ENCODE data around the gene SH3RF3.

Gene SH3RF3

DNA sequence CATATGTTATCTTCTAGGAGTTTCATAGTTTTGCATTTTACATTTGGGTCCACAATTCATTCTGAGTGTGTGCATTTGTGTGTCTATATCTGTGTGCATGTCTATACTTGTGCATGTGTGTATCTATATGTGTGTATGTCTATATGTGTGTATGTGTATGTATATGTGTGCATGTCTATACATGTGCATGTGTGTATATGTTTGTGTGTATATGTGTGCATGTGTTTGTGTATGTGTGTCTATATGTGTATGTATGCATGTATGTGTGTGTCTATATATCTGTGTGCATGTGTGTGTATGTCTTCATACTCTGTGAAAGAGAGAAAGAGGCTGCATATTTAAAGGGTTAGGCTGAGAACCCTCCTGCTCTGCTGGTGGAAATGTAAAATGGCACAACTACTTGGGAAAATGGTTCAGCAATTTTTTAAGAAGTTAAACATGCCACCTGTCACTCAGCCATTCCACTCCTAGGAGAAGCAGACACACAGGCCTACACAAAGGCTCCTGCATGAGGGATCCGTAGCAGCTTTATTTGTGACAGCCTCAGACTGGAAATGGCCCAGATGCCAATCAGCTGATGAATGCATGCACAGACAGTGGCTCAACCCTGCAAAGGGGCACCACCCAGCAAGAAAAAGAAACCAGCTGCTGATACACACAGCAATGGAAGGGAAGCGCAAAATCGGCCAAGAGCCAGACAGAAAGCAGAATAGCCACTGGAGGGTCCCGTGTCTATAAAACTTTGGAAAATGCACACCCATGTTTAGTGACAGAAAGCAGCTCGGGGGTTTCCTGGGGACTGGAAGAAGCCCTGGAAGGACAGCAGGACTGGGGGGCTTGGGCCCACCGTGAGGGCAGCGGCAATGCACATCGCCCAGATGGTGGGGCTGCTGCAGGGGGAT lies 337.9 kb downstream of the SH3RF3 start:
- DNase-seq, result no peak

DNA sequence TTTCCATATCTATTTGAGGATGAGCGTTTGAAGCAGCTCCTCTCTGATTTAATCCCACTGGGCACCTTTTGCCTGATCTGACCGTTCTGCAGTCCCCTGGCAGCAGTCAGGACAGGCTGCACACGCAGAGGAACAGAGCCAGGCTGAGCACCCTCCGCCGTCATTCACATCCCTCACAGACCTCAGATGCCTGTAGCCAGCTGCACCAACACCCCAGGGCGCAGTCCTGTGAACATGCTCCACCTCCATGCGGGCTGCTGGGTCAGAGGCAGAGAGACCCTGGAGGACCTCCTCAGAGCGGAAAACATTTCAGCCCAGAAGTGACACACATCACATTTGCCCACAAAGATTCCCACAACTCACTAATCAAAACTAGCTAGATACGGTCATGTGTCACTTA lies 338.7 kb downstream of the SH3RF3 start:
- DNase-seq, result no peak

DNA sequence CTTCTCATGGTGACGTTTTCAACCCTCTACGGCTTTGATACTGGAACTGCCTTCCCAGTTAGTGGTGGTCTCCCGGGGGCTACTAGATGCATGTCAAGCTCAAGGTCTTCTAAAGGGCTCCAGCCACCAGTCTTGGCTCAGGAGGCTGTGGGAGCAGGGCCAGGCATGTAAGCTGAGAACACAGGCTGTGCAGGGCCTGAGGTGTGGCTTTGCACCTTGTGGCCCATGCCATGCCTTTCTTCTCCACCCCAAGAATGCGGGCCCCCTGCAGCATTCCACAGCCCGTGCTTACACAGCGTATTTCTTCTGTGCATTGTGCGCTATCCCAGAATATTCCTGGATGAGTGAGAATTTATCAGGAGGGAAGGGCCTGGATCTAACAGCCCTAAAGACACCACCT lies 339.9 kb downstream of the SH3RF3 start:
- no peak for DNase-seq

DNA sequence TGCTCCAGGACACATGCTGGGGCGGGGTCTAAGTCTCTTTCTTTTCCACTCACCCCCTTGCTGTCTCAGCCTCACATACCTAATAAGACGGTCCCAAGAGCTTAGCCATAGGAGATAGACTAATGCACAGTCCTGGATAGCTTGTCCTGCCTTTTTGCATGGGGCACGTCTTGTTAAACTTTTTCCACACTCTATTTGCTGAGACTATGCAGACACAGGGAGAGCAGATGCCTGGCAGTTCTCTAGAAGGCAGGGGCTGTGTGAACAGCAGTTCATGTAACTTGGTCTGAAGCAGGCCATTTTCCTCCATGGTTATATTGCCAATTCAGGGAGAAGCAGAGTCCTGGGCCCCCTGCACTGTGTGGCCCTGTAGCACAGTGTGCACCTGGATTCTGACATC lies 342.7 kb downstream of the SH3RF3 start:
- DNase-seq, result no peak

DNA sequence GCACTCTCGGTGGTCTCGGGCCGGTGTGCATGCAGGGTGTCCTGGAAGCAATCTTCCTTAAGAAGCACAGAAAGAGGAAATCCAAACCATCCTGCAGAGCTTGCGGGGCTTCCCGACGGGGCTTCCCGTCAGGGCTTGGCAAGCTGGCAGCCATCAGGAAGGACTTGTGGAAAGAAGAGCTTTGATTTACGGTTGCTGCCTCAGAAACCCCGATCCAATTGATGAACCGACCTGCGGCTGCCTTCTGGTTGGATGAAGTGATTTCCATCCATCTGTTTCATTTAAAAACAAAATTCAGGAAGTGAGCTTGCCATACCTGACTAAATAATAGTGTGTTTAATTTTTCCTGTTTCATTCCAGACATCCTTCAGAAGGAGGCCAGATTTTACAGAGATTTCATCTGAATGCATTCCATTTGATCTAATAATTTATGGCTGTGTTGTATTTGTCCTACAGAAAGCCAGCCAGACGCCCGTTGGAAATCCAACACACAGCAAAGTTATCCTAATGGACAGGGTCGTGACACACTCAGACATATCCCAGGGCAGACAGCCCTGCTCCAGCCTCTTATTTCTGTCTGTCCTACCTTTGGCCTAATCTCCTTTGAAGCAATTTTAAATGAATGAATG lies 343.4 kb downstream of the SH3RF3 start:
- no peak for DNase-seq

DNA sequence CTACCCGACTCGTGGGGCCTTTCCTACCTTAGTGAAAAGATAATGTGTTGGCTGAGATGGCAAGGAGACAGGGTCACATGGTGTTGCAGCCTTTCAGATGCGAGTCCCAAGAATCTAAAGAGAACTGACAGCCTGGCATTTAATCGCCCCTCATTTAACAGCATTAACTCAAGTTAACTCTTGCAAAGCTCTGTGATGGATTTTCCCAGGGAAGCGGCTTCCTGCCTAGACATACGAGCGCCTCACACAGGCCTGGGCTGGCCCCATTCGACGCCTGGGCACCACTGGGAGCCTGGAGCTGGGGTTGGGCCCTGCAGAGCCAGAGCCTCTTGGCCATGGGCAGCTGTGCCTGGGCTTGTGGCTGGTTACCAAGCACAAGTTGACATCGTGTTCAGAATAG lies 344.0 kb downstream of the SH3RF3 start:
- no peak for DNase-seq

DNA sequence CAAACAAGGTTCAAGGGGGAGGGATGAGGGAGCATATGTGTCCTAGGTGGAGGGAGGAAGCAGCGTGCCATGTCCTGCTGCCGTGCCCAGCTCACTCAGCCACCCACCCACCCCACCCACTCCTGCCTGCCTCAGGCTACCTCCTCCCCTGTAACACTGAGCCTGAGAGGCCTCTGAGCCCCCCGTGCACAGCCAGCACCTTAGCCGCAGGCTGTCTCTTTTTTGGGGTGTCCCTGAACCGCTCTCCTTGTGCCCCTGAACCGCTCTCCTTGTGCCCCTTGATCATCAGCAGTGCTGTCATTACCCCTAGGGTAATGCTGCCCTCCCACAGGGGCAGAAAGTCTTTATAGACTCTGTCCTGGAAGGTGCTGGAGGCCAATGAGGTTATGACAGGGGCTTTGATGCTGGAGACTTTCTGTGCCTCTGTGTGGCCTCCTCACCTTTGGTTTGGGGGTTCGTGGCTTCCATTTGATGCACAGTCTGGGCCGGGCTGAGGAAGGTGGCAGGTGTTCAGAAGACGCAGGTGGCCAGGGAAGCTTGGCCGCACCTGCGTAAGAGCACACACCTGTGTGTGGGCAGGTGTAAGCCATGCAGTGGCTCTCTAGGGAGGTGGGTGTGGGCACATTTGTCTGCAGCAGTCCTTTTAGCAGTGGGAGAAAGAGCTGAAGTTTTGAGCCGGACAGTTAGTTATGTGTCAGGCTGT lies 344.8 kb downstream of the SH3RF3 start:
- no peak for DNase-seq

DNA sequence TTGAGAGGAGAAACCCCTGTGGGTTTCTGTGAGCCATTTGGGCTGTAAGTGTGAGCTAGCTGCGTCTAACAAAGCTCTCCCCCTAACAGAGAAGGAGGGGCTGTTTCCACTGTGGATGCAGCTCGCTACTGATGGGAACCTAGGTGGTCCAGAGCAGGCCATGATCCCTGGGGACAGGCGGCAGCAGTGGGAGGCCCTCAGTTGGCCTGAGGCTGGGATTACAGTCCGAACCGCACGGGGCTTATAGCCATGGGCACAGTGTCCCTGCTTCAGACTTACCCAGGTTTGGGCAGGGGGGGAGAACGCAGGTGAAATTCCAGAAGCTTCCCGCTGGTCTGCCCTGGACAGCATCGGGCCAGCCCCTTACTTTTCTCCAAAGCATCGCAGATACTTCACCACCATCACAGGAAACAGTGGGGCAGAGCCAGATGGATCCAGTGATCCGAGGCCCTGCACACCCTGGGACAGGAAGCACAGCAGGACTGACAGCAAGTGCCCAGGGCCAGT lies 345.4 kb downstream of the SH3RF3 start:
- no peak for DNase-seq

DNA sequence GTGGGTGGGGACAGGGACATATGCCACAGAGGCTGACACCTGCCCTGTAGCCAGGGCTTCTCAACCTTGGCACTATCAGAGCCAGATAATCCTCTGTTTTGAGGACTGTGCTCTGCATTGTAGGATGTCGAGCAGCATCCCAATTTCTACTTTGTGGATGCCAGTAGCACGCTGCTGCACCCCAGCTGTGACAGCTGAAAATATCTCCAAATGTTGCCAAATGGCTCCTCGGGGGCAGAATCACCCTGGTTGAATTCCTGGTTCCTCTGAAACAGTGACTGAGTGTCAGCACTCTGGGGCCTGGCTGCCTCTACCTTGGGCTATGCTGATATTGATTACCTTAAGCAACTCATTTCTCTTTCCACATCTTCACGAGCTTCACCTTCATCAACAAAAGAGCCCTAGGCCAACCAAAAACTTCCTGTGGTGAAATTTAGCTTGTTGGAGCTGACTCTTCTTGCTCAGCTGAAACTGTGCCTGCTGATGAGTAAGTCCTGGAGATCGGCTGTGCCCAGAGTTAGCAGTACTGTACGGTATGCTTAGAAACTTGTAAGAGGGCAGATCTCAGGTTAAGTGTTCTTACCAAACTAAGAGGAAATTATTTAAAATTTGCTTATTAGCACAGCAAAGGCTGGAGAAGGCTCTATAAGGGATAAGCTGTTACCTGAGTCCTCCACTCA lies 346.7 kb downstream of the SH3RF3 start:
- peak; percentile 37 for DNase-seq

DNA sequence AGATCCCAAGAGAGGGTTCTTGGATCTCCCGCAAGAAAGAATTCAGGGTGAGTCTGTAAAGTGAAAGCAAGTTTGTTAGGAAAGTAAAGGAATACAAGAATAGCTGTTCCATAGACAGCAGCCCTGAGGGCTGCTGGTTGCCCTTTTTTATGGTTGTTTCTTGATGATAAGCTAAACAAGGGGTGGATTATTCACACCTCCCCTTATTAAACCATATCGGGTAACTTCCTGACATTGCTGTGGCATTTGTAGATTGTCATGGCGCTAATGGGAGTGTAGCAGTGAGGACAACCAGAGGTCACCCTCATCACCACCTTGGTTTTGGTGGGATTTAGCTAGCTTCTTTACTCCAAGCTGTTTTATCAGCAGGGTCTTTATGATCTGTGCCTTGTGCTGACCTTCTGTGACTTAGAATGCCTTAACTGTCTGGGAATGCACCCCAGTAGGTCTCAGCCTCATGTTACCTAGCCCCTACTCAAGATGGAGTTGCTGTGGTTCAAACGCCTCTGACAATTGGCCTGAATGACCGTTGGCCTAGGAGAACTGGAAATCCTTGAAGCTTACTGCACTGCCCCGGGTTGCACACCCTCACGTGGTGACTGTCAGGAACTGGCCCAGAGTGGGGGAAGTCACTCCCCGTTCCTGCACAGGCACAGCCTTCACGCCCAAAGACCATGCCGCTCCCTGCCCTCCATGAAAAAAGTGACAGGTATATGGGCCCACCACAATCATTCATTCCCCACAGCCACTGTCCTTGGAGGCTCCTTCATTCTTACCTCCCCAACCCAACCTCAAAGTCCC lies 347.8 kb downstream of the SH3RF3 start:
- DNase-seq, result no peak

DNA sequence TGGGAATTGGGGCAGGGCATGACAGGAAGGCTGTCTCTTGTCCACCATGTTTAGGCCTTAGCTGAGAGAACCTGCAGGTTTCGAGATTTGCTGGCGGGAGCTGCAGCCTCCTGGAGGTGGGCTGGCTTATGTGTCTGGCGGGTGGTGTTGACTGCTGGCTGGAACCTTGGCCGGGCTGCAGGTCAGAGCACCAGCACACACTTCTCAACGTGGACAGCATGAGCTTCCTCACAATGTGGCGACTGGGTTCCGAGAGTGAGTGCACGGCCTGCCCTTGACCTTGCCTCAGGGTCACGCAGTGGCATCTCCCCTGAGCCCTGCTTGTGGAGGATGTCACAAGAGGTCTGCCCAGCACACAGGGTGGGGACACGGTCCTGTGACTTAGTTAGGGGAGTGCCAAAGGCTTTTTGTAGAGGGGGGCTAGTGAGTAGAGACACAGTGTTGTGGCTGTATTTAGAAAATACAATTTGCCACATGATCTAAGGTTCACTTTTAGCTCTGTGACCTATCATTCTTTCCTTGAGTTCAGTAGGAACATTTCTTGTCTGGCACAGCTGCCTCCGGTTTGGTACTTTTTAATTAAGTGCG lies 350.0 kb downstream of the SH3RF3 start:
- DNase-seq, result no peak

DNA sequence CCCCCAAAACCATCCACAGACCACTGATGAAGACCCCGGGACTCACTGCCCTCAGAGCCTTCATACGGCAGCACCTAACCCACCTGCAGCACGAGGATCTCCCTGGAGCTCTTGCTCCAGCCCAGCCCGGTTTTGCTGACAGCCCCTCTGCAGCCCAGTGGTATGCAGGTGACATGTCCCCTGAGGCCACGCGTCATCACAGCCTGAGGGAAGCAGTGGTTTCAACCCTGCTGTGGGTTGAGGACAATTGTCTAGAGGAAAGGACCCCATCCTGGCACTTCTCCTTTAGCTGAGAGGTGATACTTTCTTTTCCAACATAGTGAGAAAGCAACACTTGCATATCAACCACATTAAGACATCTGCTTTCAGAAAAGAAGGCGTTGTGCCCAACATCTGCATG lies 350.8 kb downstream of the SH3RF3 start:
- peak; percentile 33 for DNase-seq

DNA sequence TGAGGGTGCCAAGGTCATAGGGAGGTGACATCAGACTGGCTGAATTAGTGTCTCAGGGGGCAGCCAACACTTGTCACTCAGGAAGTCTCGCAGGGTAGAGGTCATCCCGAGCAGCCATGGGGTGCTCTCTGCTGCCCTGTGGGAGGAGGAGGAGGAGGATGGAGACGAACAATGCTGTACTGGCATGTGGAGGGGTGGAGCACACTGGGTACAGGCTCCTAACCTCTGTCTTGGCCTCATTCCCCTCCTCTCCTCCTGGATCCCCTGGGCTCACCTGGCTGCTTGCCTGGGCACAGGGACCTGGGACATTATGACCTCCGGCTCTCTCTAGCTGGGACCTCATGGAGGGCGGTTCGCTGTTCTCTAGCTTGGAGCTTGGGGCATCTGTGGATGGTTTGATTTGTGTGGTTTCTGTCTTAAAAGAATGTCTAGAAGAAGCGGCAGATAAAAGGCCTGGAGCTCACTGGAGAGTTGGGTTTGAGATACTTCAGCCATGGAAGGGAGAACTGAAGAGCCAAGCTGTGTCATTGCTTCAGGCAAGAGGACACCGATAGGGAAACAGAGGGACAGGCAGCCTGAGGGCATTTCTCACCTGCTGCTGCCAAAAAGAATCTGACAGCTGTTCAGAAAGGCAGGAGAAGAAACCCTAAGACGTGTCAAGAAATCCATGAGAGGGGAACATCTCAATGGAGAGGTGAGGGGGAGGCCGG lies 351.6 kb downstream of the SH3RF3 start:
- DNase-seq, result no peak

DNA sequence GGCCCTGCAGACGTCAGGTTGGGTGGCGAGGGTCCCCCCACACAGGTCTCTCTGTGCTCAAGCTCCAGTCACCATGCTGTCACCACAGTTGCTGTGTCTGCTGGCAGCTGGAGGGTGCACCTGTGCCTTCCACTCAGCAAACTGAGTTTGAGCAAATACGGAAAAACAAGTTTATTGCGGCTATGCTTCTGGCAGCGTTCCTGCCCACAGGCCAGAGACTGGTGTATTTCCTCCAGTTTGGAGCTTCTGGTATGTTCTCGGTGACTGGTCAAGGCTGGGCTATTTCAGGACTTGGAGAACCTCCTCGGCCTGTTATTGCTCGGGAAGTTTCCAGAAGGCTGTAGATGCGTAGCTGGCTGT lies 352.2 kb downstream of the SH3RF3 start:
- DNase-seq, result no peak

DNA sequence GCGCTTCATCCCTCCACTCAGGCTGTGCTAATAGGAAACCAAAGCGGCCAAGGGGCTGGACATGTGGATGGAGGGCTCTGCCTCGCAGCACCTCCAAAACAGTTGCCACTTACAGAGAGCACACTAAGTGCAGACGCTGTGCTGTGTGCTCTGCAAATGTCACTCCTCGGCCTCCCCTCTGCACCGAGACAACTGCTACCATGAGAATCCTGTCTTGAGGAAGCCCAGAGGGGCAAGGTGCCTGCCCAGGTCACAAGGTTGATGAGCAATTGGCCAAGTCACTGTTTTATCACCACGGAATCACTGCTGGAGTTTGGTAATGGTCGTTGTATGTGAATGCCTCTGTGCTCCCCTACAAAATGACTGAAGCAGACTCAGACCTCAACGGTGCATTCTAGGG lies 352.6 kb downstream of the SH3RF3 start:
- DNase-seq, result no peak

DNA sequence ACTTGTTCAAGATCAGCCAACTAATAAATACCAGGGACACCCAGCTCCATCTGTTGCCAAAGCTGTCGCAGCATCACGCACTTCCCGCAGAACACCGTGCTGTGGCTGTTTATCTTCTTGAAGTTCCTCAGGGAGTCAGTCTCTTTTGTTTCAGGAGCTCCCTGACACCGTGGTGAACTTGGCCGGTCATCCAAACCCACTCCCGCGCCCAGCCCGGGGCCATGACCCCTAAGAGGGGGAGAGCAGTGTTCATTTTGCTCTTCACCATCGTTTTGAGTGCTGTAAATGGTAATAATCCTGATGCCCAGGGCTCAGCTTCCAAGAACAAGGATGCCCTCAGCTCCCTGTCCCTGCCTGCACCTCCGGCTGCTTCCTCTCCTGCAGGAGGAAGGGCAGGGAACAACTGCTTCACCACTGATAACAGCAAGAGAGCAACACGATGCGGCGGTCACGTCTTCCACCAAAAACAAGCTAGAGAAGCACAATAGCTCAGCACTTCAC lies 353.4 kb downstream of the SH3RF3 start:
- DNase-seq, result no peak

DNA sequence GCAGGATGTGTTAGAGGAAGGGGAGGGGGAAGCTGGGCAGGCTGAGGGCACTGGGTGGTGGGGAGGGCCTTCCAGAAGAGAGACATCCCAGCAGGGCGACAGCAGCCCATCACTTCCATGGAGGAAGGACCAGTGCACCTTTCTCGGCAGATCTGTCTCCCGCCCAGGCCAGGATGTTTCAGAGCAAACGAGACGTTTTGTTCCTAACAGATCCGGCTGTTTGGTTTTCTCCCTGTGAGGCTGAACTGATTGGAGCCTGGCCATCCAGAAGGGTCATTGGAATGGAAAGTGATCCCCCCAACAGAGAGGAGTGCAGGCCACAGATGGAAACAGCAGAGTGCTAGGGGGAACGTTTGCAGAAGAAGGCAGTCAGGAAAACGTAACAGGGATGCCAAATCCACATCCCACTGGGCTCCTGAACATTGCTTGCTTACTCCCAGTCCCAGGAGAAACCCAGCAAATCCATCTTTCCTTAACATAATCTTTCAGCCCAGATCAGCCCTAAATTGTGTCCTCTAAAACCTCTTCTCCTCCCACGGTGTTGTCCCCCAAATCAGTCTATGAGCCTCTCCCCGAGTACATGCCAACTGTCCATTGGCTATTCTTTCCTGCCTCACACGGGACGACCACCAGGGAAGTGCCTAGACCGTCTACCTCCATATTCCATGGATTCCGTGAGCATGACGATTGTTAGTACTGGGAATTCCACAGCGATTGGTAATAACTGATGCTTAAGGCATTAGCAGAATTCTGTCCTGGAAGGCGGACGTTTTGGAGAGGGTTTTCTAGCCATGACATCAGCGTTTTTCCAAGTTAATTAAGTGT lies 357.9 kb downstream of the SH3RF3 start:
- no peak for DNase-seq

DNA sequence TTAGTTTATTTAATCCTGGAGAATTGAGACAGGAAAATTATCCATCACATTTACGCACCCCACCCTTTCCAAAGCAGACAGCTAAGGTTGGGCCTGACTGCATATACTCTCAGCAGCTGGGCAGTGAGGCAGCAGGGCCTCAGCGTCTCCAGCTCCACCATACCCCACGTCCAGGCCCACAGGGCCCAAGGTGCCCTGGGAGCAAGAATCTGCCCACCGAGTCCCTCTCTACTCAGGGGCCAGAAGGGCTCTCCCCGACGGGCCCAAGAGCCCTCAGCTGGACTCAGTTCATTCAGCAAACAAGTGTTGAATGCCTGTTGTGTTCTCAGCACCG lies 358.5 kb downstream of the SH3RF3 start:
- DNase-seq, result no peak

DNA sequence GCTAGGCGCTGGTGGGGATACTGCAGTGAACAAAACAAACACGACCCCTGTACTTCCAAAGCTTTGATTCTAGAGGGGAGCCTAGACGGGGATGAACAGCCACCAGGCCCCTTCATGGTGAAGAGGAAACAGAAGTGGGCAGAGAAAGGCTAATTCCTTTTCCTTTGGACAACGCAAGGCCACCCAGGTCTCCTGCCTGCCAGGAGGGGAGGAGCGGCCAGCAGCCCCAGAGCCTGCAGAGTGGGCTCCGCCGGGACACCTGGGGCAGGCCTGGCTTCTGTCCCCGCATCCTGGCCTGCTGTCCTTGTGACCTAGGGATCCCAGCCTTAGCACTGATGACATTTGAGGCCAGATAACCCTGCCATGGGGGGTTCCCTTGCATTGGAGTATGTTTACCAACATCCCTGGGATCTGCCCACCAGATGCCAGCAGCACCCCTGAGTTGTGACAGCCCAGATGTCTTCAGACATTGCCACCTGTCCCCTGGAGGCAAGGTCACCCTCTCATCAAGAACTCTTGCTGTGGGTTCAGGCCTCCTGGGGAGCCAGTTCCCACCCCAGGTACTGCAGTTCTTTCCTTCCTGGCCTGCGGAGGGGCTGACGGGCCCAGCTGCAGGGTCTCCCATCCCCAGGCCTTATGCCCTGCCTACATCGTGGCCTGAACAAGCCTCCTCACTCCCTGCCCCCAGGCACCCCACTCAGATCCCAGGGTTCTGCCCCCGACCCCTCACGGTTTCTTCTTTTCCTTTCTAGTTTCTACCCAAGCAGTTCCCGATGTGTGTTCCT lies 359.1 kb downstream of the SH3RF3 start:
- no peak for DNase-seq

Data from MV-4-11 (cell line).